Transverse colon (tissue), 4 donors: ENCODE results near the gene FLNA. TPM values are rescaled to one million over a fixed set of nuclear protein-coding genes. Genes with fewer than 3 reads are reported as not detected.
A peak's percentile ranks its signal among the peaks of the same experiment; 100 is the strongest.

Source experiments
- DNase-seq: peaks from one replicate; pipeline ENCODE4 v3.0.0-alpha.2; 2019
- H3K27ac ChIP-seq, 4 donors: fragments of 200-600 bp; sonication (generic); 2 replicates each; pipeline ENCODE4 v1.5.1; 2016 to 2018; ENCODE audit warnings: inconsistent platforms in 4 of 4
- H3K27me3 ChIP-seq: fragments of 200-600 bp; sonication (generic); 2 replicates; pipeline ENCODE4 v1.5.1; 2017; ENCODE audit warnings: inconsistent platforms
- H3K36me3 ChIP-seq, 4 donors: fragments of 200-600 bp; sonication (generic); 2 replicates each; pipeline ENCODE4 v1.5.1; 2017 to 2019; ENCODE audit warnings: inconsistent platforms in 4 of 4
- H3K4me1 ChIP-seq, 4 donors: fragments of 200-600 bp; sonication (generic); 2 replicates each; pipeline ENCODE4 v1.5.1; 2017 to 2020; ENCODE audit warnings: inconsistent platforms in 4 of 4
- H3K4me3 ChIP-seq, 4 donors: fragments of 200-600 bp; sonication (generic); 1 replicate in 1 of 4; 2 replicates in 3 of 4; pipeline versions ENCODE4 v1.5.1 to v1.6.1; 2017 to 2019; ENCODE audit warnings: inconsistent platforms in 4 of 4
- H3K9me3 ChIP-seq, 2 donors: fragments of 200-600 bp; sonication (generic); 2 replicates each; pipeline ENCODE4 v1.5.1; 2017 to 2019; ENCODE audit warnings: inconsistent platforms in 2 of 2
- EP300 ChIP-seq: sonication (generic); formaldehyde crosslinking; IDR thresholded peaks from one replicate; pipeline ENCODE4 v1.6.1; 2017; ENCODE audit warnings: antibody characterized with exemption, low read depth
- POLR2A ChIP-seq: fragments of 450-650 bp; IDR thresholded peaks from one replicate; pipeline ENCODE4 v1.6.1; 2016; ENCODE audit warnings: antibody characterized with exemption, mild to moderate bottlenecking, moderate library complexity
- POLR2AphosphoS5 ChIP-seq, 3 donors: sonication (generic); formaldehyde crosslinking; IDR thresholded peaks; one replicate each; pipeline ENCODE4 v1.6.1; 2016; ENCODE audit warnings: antibody characterized with exemption in 3 of 3
- WGBS, 2 donors: methylation state at CpG; one replicate each; pipeline ENCODE4 v1.1.5; 2018; ENCODE audit warnings: low coverage in 1 of 2; 5-methylcytosine and 5-hydroxymethylcytosine counted together
- in situ Hi-C, 4 donors: fragments of 200-750 bp; cut with MboI; loops; one replicate each; pipeline versions ENCODE4 v1.15.0 to v1.15.1; 2017; ENCODE audit warnings: low sequenced_read_pairs in 3 of 4, low pct_ligation_motif_present in 1 of 4, low pct_unique_long_range_greater_than_20kb in 1 of 4
- intact Hi-C: fragments of 100-400 bp; cut with DNase I; formaldehyde crosslinking; loops from one replicate; pipeline ENCODE4 v1.15.1; 2023; ENCODE audit warnings: low total_unique reads
- total RNA-seq, 4 donors: library from RNA; depleted of rRNA; stranded (reverse); fragments of >200 nt; gene quantifications; one replicate each; pipeline ENCODE4 v1.1.0, GENCODE V29; 2016
- TF ChIP-seq, protein P1 (sequence below), 5 experiments: fragments of 200-600 bp in 3 of 5; fragments of 450-650 bp in 2 of 5; sonication (generic) in 3 of 5; IDR thresholded peaks; 1 replicate in 2 of 5; 2 replicates in 3 of 5; pipeline ENCODE4 v1.5.1; 2016 to 2017; ENCODE audit warnings: antibody characterized with exemption in 5 of 5, inconsistent platforms in 3 of 5, mild to moderate bottlenecking in 2 of 5, moderate library complexity in 1 of 5

The FLNA gene
- total RNA-seq, 4 donors from 2014 or later = 632 to 3,163 (median 1,262) TPM

DNA sequence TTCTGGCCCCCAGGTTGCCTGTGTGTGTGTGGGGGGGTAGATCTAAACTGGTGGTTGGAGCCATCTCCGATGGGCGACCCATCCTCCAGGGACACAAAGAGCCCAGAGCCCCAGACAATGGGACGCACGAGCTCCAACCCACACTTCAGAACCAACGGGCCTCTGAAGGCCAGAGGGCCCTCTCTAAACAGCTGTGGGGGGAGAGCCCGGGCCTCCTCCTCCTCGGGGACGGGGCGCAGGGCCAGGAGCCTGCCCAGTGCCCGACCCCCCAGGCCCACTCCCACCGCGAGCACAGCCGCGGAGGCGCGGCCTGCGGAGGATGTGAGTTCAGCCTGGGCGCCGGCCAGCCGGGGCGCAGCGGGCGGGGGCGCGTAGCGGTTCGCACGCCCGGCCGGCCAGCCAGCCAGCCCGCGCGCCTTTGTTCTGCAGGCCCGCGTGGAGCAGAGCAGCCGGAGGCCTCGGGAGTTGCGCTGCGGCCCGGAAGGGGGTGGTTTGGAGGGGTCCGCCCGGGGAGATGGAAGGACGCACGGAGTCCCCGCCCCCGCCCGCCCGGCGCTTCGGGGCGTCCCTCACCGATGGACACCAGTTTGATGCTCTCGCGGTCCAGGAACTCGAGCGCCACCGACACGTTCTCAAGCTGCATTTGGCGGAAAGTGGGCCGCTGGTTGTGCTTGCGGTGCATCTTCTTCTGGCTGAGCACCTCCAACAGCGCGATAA lies 4.0 kb downstream of the FLNA start:
- peaks cover 0 to 45% (median 12%) of the 10 kb centered on the region in 4 donors for H3K4me1 ChIP-seq
- H3K27me3 ChIP-seq = peaks cover 14% of the 10 kb centered on the region
- WGBS, 2 donors = 66% methylated on average over 32 of the region's 63 CpGs; no CpG with 5 or more reads in 1 of the 2 donors
- DNase-seq = no peak
- TF ChIP-seq EP300 (no peak), POLR2AphosphoS5 (IDR thresholded peaks at IDR 0.05) (no peak), POLR2A (no peak)
- TF ChIP-seq, protein P1, sequence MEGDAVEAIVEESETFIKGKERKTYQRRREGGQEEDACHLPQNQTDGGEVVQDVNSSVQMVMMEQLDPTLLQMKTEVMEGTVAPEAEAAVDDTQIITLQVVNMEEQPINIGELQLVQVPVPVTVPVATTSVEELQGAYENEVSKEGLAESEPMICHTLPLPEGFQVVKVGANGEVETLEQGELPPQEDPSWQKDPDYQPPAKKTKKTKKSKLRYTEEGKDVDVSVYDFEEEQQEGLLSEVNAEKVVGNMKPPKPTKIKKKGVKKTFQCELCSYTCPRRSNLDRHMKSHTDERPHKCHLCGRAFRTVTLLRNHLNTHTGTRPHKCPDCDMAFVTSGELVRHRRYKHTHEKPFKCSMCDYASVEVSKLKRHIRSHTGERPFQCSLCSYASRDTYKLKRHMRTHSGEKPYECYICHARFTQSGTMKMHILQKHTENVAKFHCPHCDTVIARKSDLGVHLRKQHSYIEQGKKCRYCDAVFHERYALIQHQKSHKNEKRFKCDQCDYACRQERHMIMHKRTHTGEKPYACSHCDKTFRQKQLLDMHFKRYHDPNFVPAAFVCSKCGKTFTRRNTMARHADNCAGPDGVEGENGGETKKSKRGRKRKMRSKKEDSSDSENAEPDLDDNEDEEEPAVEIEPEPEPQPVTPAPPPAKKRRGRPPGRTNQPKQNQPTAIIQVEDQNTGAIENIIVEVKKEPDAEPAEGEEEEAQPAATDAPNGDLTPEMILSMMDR (IDR thresholded peaks at IDR 0.05) = no peak
- intact Hi-C loops (no loop called here), in situ Hi-C loops (no loop called here)
- peak overlapping the region; percentile 48 to 64 (median 56) for H3K4me3 ChIP-seq
- H3K9me3 ChIP-seq = no peaks in the 10 kb centered on the region
- H3K36me3 ChIP-seq = no peaks in the 10 kb centered on the region
- H3K27ac ChIP-seq = peak overlapping the region; percentile 95 to 99 (median 97)

GRCh38 chrX:154369449-154370299 lies 4.8 kb downstream of the FLNA start:
- Histone ChIP-seq H3K27ac (peak overlapping the region; percentile 95 to 99 (median 97)), H3K4me1 (peaks cover 0 to 45% (median 10%) of the 10 kb centered on the region in 4 donors), H3K4me3 (peak overlapping the region; percentile 48 to 64 (median 56)), H3K36me3 (no peaks in the 10 kb centered on the region), H3K27me3 (peaks cover 14% of the 10 kb centered on the region), H3K9me3 (no peaks in the 10 kb centered on the region)
- TF ChIP-seq POLR2AphosphoS5 (IDR thresholded peaks at IDR 0.05) = peak; percentile 46 to 64 (median 54)
- TF ChIP-seq POLR2A = no peak
- intact Hi-C loops = no loop called here
- peak; percentile 64 for DNase-seq
- WGBS, 2 donors = 48% methylated on average over 12 of the region's 13 CpGs; no CpG with 5 or more reads in 1 of the 2 donors
- in situ Hi-C loops = no loop called here

DNA sequence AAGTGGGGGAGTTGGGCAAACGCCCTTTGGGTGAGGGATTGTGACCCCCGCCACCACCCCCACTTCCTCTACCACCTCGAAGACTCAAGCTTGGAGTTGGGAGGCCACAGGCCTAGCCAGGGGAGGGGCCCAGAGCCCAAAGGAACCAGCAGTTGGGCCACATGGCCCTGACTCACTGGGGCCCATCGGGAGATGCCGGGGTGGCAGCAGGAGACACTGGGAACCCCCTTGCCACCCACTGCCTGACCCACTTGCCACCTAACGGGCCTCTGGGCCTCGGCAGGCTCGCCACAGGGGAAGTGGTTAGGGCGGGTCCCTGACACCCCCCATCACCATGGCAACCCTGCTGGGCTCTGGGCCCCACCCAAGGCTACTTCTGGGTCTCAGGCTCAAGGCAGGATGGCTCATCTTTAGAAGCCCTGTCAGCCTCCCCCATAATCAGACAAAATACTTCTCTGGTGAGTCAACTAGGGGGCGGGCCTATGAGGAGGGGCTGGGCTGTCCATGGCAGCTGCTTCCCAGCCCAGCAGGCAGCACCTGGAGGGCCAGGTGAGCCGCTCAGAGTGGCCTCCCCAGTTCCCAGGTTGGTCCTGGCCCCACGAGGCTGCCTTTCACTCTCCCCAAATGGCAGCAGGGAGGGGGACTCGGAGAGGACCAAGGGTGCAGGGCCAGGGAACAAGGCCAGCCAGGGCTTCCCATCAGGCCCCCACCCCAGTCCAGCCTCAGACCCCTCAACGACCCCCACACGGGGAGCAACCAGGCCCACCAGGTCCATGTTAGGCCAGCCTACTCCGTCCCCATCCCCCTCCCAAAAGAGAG lies 5.6 kb downstream of the FLNA start:
- Histone ChIP-seq H3K27ac (peak overlapping the region; percentile 95 to 99 (median 97)), H3K4me1 (peaks cover 0 to 40% (median 9%) of the 10 kb centered on the region in 4 donors), H3K36me3 (no peaks in the 10 kb centered on the region), H3K4me3 (peak overlapping the region; percentile 28 to 63 (median 42)), H3K27me3 (peaks cover 14% of the 10 kb centered on the region), H3K9me3 (no peaks in the 10 kb centered on the region)
- intact Hi-C loops = no loop called here
- in situ Hi-C loops = no loop called here
- WGBS, 2 donors = 42% methylated on average over 14 of the region's 16 CpGs; no CpG with 5 or more reads in 1 of the 2 donors
- peak; percentile 75 for DNase-seq
- TF ChIP-seq, protein P1 (IDR thresholded peaks at IDR 0.05) = no peak
- peak in 2 of 3 donors; percentile 17 to 36 for TF ChIP-seq POLR2AphosphoS5 (IDR thresholded peaks at IDR 0.05)
- no peak for TF ChIP-seq POLR2A

GRCh38 chrX:154367474-154368308 lies 6.7 kb downstream of the FLNA start:
- intact Hi-C loops (no loop called here), in situ Hi-C loops (no loop called here)
- DNase-seq = no peak
- Histone ChIP-seq H3K36me3 (no peaks in the 10 kb centered on the region), H3K4me3 (peak overlapping the region in 2 of 4 donors; percentile 35 to 63), H3K9me3 (no peaks in the 10 kb centered on the region), H3K4me1 (peaks cover 0 to 31% (median 7%) of the 10 kb centered on the region in 4 donors), H3K27me3 (peaks cover 14% of the 10 kb centered on the region), H3K27ac (peak overlapping the region; percentile 95 to 99 (median 97))
- TF ChIP-seq POLR2AphosphoS5 (IDR thresholded peaks at IDR 0.05) = peak in 1 of 3 donors; percentile 5
- TF ChIP-seq, protein P1 (IDR thresholded peaks at IDR 0.05) = no peak
- 84% methylated on average over 31 of the region's 31 CpGs; no CpG with 5 or more reads in 1 of the 2 donors for WGBS, 2 donors
